Measurements from ENCODE around the gene DOCK3. TPM values are rescaled to one million over a fixed set of nuclear protein-coding genes. Genes with fewer than 3 reads are reported as not detected.

DOCK3 gene
- total RNA-seq, 1 donor from 2014 or later = 0.98 TPM

- H3K4me1 ChIP-seq = no peaks in the 10 kb centered on the region
- no peak for DNase-seq (ENCODE audit: extremely low spot score in 2 of 2)
- H3K27ac ChIP-seq = no peak overlapping the region
- no peaks in the 10 kb centered on the region for H3K36me3 ChIP-seq
- H3K9me3 ChIP-seq = no peaks in the 10 kb centered on the region
- no peak for TF ChIP-seq POLR2A (IDR thresholded peaks at IDR 0.05)
- TF ChIP-seq CTCF (IDR thresholded peaks at IDR 0.05) = no peak
- TF ChIP-seq POLR2AphosphoS5 (IDR thresholded peaks at IDR 0.05; ENCODE audit: insufficient read depth in 1 of 2, low read depth in 1 of 2) = no peak
- no peaks in the 10 kb centered on the region for H3K27me3 ChIP-seq
- intact Hi-C loops (cut with DNase I) = no loop called here
- H3K4me3 ChIP-seq = no peak overlapping the region
Measured at GRCh38 chr3:50658416-50658815, 16.3 kb upstream of the DOCK3 start.

- intact Hi-C loops (cut with DNase I) = no loop called here
- H3K27me3 ChIP-seq = no peaks in the 10 kb centered on the region
Measured at GRCh38 chr3:50658831-50659230, 15.9 kb upstream of the DOCK3 start.

GRCh38 chr3:50660386-50660785, 14.3 kb upstream of the DOCK3 start:
- H3K36me3 ChIP-seq = no peaks in the 10 kb centered on the region
- no peak for TF ChIP-seq CTCF (IDR thresholded peaks at IDR 0.05)
- TF ChIP-seq POLR2A (IDR thresholded peaks at IDR 0.05) = no peak
- no peak for TF ChIP-seq POLR2AphosphoS5 (IDR thresholded peaks at IDR 0.05; ENCODE audit: insufficient read depth in 1 of 2, low read depth in 1 of 2)
- no peaks in the 10 kb centered on the region for H3K4me1 ChIP-seq
- no peaks in the 10 kb centered on the region for H3K9me3 ChIP-seq
- peak in 1 of 2 donors; percentile 46 for DNase-seq (ENCODE audit: extremely low spot score in 2 of 2)
- no peaks in the 10 kb centered on the region for H3K27me3 ChIP-seq
- H3K4me3 ChIP-seq = no peak overlapping the region
- no peak overlapping the region for H3K27ac ChIP-seq
- intact Hi-C loops (cut with DNase I) = no loop called here

More at GRCh38 chr3:50658831-50659230, 15.9 kb upstream of the DOCK3 start:
- Histone ChIP-seq H3K4me1 (no peaks in the 10 kb centered on the region), H3K9me3 (no peaks in the 10 kb centered on the region), H3K27ac (no peak overlapping the region), H3K36me3 (no peaks in the 10 kb centered on the region), H3K4me3 (no peak overlapping the region)
- TF ChIP-seq CTCF (IDR thresholded peaks at IDR 0.05) (no peak), POLR2A (IDR thresholded peaks at IDR 0.05) (no peak), POLR2AphosphoS5 (IDR thresholded peaks at IDR 0.05; ENCODE audit: insufficient read depth in 1 of 2, low read depth in 1 of 2) (no peak)
- DNase-seq (ENCODE audit: extremely low spot score in 2 of 2) = no peak

- Histone ChIP-seq H3K36me3 (no peaks in the 10 kb centered on the region), H3K27me3 (no peaks in the 10 kb centered on the region), H3K27ac (no peak overlapping the region), H3K9me3 (no peaks in the 10 kb centered on the region), H3K4me1 (no peaks in the 10 kb centered on the region), H3K4me3 (no peak overlapping the region)
- peak; percentile 29 to 43 for DNase-seq (ENCODE audit: extremely low spot score in 2 of 2)
- intact Hi-C loops (cut with DNase I) = no loop called here
- TF ChIP-seq POLR2AphosphoS5 (IDR thresholded peaks at IDR 0.05; ENCODE audit: insufficient read depth in 1 of 2, low read depth in 1 of 2) = no peak
- no peak for TF ChIP-seq CTCF (IDR thresholded peaks at IDR 0.05)
- no peak for TF ChIP-seq POLR2A (IDR thresholded peaks at IDR 0.05)
Measured at GRCh38 chr3:50661321-50661837, 13.3 kb upstream of the DOCK3 start.

GRCh38 chr3:50662408-50662807, 12.3 kb upstream of the DOCK3 start:
- intact Hi-C loops (cut with DNase I) = no loop called here
- Histone ChIP-seq H3K27me3 (no peaks in the 10 kb centered on the region), H3K27ac (no peak overlapping the region), H3K36me3 (no peaks in the 10 kb centered on the region), H3K9me3 (no peaks in the 10 kb centered on the region), H3K4me3 (no peak overlapping the region), H3K4me1 (no peaks in the 10 kb centered on the region)
- peak; percentile 44 to 72 for DNase-seq (ENCODE audit: extremely low spot score in 2 of 2)
- TF ChIP-seq CTCF (IDR thresholded peaks at IDR 0.05) = no peak
- TF ChIP-seq POLR2AphosphoS5 (IDR thresholded peaks at IDR 0.05; ENCODE audit: insufficient read depth in 1 of 2, low read depth in 1 of 2) = no peak
- TF ChIP-seq POLR2A (IDR thresholded peaks at IDR 0.05) = no peak

Data from vagina (tissue), 2 donors.